Measurements from ENCODE around the gene RNF26.

Gene RNF26

GRCh38 chr11:119334174-119334930 is at the start of gene RNF26:
TSS of gene RNF26 (plus strand) at chr11:119334527. CDS start at chr11:119335123, 596 bp downstream.
- DNase-seq (ENCODE audit: low spot score) (peak; percentile 93), FAIRE-seq (no peak)

GRCh38 chr11:119285431-119285830 is 48.9 kb upstream of the RNF26 start:
- no peak for FAIRE-seq
- DNase-seq (ENCODE audit: low spot score): no peak

GRCh38 chr11:119288219-119288618 is 46.1 kb upstream of the RNF26 start:
- no peak for FAIRE-seq
- DNase-seq (ENCODE audit: low spot score): no peak

- no peak for DNase-seq (ENCODE audit: low spot score)
- no peak for FAIRE-seq
These were observed 43.3 kb upstream of the RNF26 start for GRCh38 chr11:119290894-119291497.

GRCh38 chr11:119293461-119293860 is 40.9 kb upstream of the RNF26 start:
- FAIRE-seq: no peak

GRCh38 chr11:119295178-119295577 is 39.1 kb upstream of the RNF26 start:
- FAIRE-seq (no peak), DNase-seq (ENCODE audit: low spot score) (no peak)

More at GRCh38 chr11:119293461-119293860, 40.9 kb upstream of the RNF26 start:
- no peak for DNase-seq (ENCODE audit: low spot score)

GRCh38 chr11:119297938-119298337 is 36.4 kb upstream of the RNF26 start:
- DNase-seq (ENCODE audit: low spot score): no peak
- FAIRE-seq: no peak

- FAIRE-seq (no peak), DNase-seq (ENCODE audit: low spot score) (no peak)
These were observed 35.6 kb upstream of the RNF26 start for GRCh38 chr11:119298726-119299125.

- no peak for DNase-seq (ENCODE audit: low spot score)
- FAIRE-seq: no peak
These were observed 34.9 kb upstream of the RNF26 start for GRCh38 chr11:119299416-119299815.

GRCh38 chr11:119300198-119300964 is 33.9 kb upstream of the RNF26 start:
- FAIRE-seq: no peak
- no peak for DNase-seq (ENCODE audit: low spot score)

GRCh38 chr11:119303227-119303718 is 31.1 kb upstream of the RNF26 start:
- no peak for DNase-seq (ENCODE audit: low spot score)
- no peak for FAIRE-seq

- no peak for DNase-seq (ENCODE audit: low spot score)
- FAIRE-seq: no peak
These were observed 28.6 kb upstream of the RNF26 start for GRCh38 chr11:119305556-119306372.

- DNase-seq (ENCODE audit: low spot score): no peak
- FAIRE-seq: no peak
These were observed 27.9 kb upstream of the RNF26 start for GRCh38 chr11:119306373-119306890.

GRCh38 chr11:119307219-119307618 is 27.1 kb upstream of the RNF26 start:
- DNase-seq (ENCODE audit: low spot score) (no peak), FAIRE-seq (no peak)

- FAIRE-seq: no peak
- DNase-seq (ENCODE audit: low spot score): no peak
These were observed 26.4 kb upstream of the RNF26 start for GRCh38 chr11:119307974-119308373.

GRCh38 chr11:119309411-119309810 is 24.9 kb upstream of the RNF26 start:
- FAIRE-seq: no peak
- no peak for DNase-seq (ENCODE audit: low spot score)

- FAIRE-seq (no peak), DNase-seq (ENCODE audit: low spot score) (no peak)
These were observed 24.2 kb upstream of the RNF26 start for GRCh38 chr11:119309953-119310681.

- DNase-seq (ENCODE audit: low spot score) (no peak), FAIRE-seq (no peak)
These were observed 23.7 kb upstream of the RNF26 start for GRCh38 chr11:119310682-119311052.

- DNase-seq (ENCODE audit: low spot score): no peak
- FAIRE-seq: no peak
These were observed 19.6 kb upstream of the RNF26 start for GRCh38 chr11:119314726-119315125.

All from urothelium cell line (cell line).